Heart right ventricle (tissue), 16 donors: ENCODE data around the gene FRMD4B. TPM values are rescaled to one million over a fixed set of nuclear protein-coding genes. Genes with fewer than 3 reads are reported as not detected.

Experiments
- ATAC-seq, 8 donors: fragments of 200-7000 bp; cut with Tn5 transposase; one replicate each; pipeline ENCODE4 v1.9.1; 2020; ENCODE audit warnings: mild to moderate bottlenecking in 8 of 8, moderate library complexity in 8 of 8, moderate number of reproducible peaks in 1 of 8
- DNase-seq, 2 donors: peaks; one replicate each; pipeline ENCODE4 v3.0.0-alpha.2; 2020
- H3K27ac ChIP-seq, 10 donors: fragments of 200-600 bp; sonication (generic) in 2 of 10; one replicate each; pipeline versions ENCODE4 v1.5.0 to v1.8.0; 2020 to 2022; ENCODE audit warnings: mild to moderate bottlenecking in 3 of 10
- H3K27me3 ChIP-seq, 7 donors: fragments of 200-600 bp; one replicate each; pipeline ENCODE4 v1.8.0; 2021 to 2022; ENCODE audit warnings: mild to moderate bottlenecking in 2 of 7
- H3K36me3 ChIP-seq, 9 donors: fragments of 200-600 bp; sonication (generic) in 1 of 9; one replicate each; pipeline versions ENCODE4 v1.5.0 to v1.8.0; 2020 to 2022; ENCODE audit warnings: mild to moderate bottlenecking in 2 of 9
- H3K4me1 ChIP-seq, 9 donors: fragments of 200-600 bp; sonication (generic) in 1 of 9; one replicate each; pipeline versions ENCODE4 v1.5.0 to v1.8.0; 2020 to 2022; ENCODE audit warnings: mild to moderate bottlenecking in 4 of 9
- H3K4me3 ChIP-seq, 10 donors: fragments of 200-600 bp; sonication (generic) in 2 of 10; one replicate each; pipeline versions ENCODE4 v1.5.0 to v1.8.0; 2020 to 2022; ENCODE audit warnings: mild to moderate bottlenecking in 7 of 10, moderate library complexity in 2 of 10
- H3K9me3 ChIP-seq, 11 donors: fragments of 200-600 bp in 10 of 11; sonication (generic) in 2 of 11; one replicate each; pipeline versions ENCODE4 v1.5.0 to v1.8.0; 2013 to 2022; ENCODE audit warnings: mild to moderate bottlenecking in 2 of 11, control low read depth in 1 of 11, moderate library complexity in 1 of 11
- CTCF ChIP-seq, 9 donors: fragments of 200-600 bp; sonication (generic) in 2 of 9; IDR thresholded peaks; one replicate each; pipeline versions ENCODE4 v1.5.0 to v1.8.0; 2021 to 2022; ENCODE audit warnings: antibody characterized with exemption in 9 of 9, mild to moderate bottlenecking in 5 of 9, moderate library complexity in 1 of 9
- WGBS, 2 donors: extraction: QIAGEN DNeasy Blood & Tissue Kit; methylation state at CpG; one replicate each; pipeline ENCODE4 v1.1.7; 2013; ENCODE audit warnings: inconsistent platforms in 1 of 2; 5-methylcytosine and 5-hydroxymethylcytosine counted together
- intact Hi-C, 10 donors: fragments of 100-400 bp; cut with DNase I; formaldehyde crosslinking; loops; one replicate each; pipeline versions ENCODE4 v1.11.1 to v1.14.2; 2022
- polyA plus RNA-seq, 2 donors: library from polyadenylated mRNA; stranded (reverse); fragments of 200-250 nt; gene quantifications; one replicate each; pipeline ENCODE4 v1.2.3, GENCODE V29; 2013
- total RNA-seq, 10 donors: library from RNA; stranded (reverse); fragmentation: NEBNext Ultra II Directional in 3 of 10; extraction: Animal tissue kit (Norgen Biotek cat#: 25700) in 3 of 10; gene quantifications; one replicate each; pipeline versions ENCODE4 v1.2.1 to v1.2.4, GENCODE V29; 2021 to 2023
- donor health status: Arrhythmogenic right ventricular cardiomyopathy.
- donor health status: ischemic (EF 13 %, LVEDD 7.1; RV severe dilation, severe dysfunction).
- donor health status: healthy with polysubstance abuse.
- donor health status: DM: no; HTN: yes; CAD: no.
- donor health status: DM: no; HTN: no; CAD: no.
- donor health status: ischemic (EF 25% LVEDD 6.9; RV normal size, moderate dysfunction).
- donor health status: ischemic (EF 25% LVEDD 5.7; RV mildly dilated, moderate dysfunction).
- donor health status: healthy.
- donor health status: DM: yes; HTN: yes; CAD: no.
- donor health status: Ischemic cardiomyopathy.
- donor health status: ischemic (EF 35%, LVEDD 5.7; RV mildly dilated, moderate dysfunction).
- donor health status: nonischemic (EF 11% LVEDD 7.7; RV severe dilation, severe dysfunction).
- donor health status: DM: yes; HTN: yes; CAD: no.
- donor health status: PGD.
- donor health status: ischemic (EF 29% LVEDD 5.4; RV normal size, mild dysfunction).
- donor health status: nonischemic (EF 23%, LVEDD 6.1; RV moderate dilation, normal function).

Gene FRMD4B
- total and polyA plus RNA-seq, 12 donors: 4.1 to 31.0 (median 16.7) TPM

GRCh38 chr3:69370156-69370883 is 15.6 kb downstream of the FRMD4B start:
- H3K4me3 ChIP-seq: peak overlapping the region in 5 of 10 donors; percentile 14 to 30 (median 15)

GRCh38 chr3:69368129-69368741 is 17.7 kb downstream of the FRMD4B start:
- ATAC-seq: peak in 5 of 8 donors; percentile 33 to 62 (median 35)
- H3K36me3 ChIP-seq: no peaks in the 10 kb centered on the region
- peaks cover 0 to 55% (median 28%) of the 10 kb centered on the region in 9 donors for H3K4me1 ChIP-seq
- no peaks in the 10 kb centered on the region for H3K27me3 ChIP-seq
- H3K9me3 ChIP-seq: no peaks in the 10 kb centered on the region
- TF ChIP-seq CTCF (IDR thresholded peaks at IDR 0.05): no peak
- H3K4me3 ChIP-seq: no peak overlapping the region
- intact Hi-C loops: no loop called here
- WGBS, 2 donors: 69 to 74% methylated on average over 5 of the region's 5 CpGs
- H3K27ac ChIP-seq: peak overlapping the region in 4 of 10 donors; percentile 49 to 89 (median 79)
- no peak for DNase-seq

More at GRCh38 chr3:69370156-69370883, 15.6 kb downstream of the FRMD4B start:
- Histone ChIP-seq H3K27me3 (no peaks in the 10 kb centered on the region), H3K36me3 (no peaks in the 10 kb centered on the region), H3K9me3 (no peaks in the 10 kb centered on the region), H3K27ac (peak overlapping the region; percentile 30 to 89 (median 76)), H3K4me1 (peaks cover 0 to 52% (median 31%) of the 10 kb centered on the region in 9 donors)
- peak; percentile 89 to 97 (median 94) for ATAC-seq
- 34 to 43% methylated on average over 17 of the region's 17 CpGs for WGBS, 2 donors
- intact Hi-C loops: loop anchor here in 1 of 10 donors (2.0 kb wide), 1 partner anchor 14 kb away; no protein-coding TSS in a partner anchor
- no peak for TF ChIP-seq CTCF (IDR thresholded peaks at IDR 0.05)
- peak; percentile 82 to 84 for DNase-seq

- H3K9me3 ChIP-seq: no peaks in the 10 kb centered on the region
- intact Hi-C loops: no loop called here
- H3K4me3 ChIP-seq: no peak overlapping the region
- DNase-seq (no peak), ATAC-seq (no peak)
- 93% methylated on average over 3 of the region's 3 CpGs for WGBS, 2 donors
- no peaks in the 10 kb centered on the region for H3K36me3 ChIP-seq
- peaks cover 0 to 55% (median 28%) of the 10 kb centered on the region in 9 donors for H3K4me1 ChIP-seq
- peak overlapping the region in 1 of 10 donors; percentile 89 for H3K27ac ChIP-seq
- TF ChIP-seq CTCF (IDR thresholded peaks at IDR 0.05): no peak
- H3K27me3 ChIP-seq: no peaks in the 10 kb centered on the region
Observed at GRCh38 chr3:69367586-69367985, 18.3 kb downstream of the FRMD4B start.

GRCh38 chr3:69364354-69364753 is 21.5 kb downstream of the FRMD4B start:
- H3K27ac ChIP-seq: peak overlapping the region in 3 of 10 donors; percentile 22 to 55 (median 41)
- H3K9me3 ChIP-seq: no peaks in the 10 kb centered on the region
- no peak overlapping the region for H3K4me3 ChIP-seq
- no peaks in the 10 kb centered on the region for H3K36me3 ChIP-seq
- intact Hi-C loops: no loop called here
- ATAC-seq (peak in 1 of 8 donors; percentile 73), DNase-seq (no peak)
- WGBS, 2 donors: 95 to 97% methylated on average over 5 of the region's 5 CpGs
- peaks cover 0 to 34% (median 15%) of the 10 kb centered on the region in 9 donors for H3K4me1 ChIP-seq
- H3K27me3 ChIP-seq: no peaks in the 10 kb centered on the region
- TF ChIP-seq CTCF (IDR thresholded peaks at IDR 0.05): no peak
